H1 (cell line): ENCODE data around the gene SLC6A17. TPM values are rescaled to one million over a fixed set of nuclear protein-coding genes. Genes with fewer than 3 reads are reported as not detected.

ENCODE experiments used
- EGR1 ChIP-seq: IDR thresholded peaks from 2 replicates; pipeline ENCODE4 v1.6.1; 2011; ENCODE audit warnings: low read depth, low read length, borderline replicate concordance
- JUN ChIP-seq: IDR thresholded peaks from 2 replicates; pipeline ENCODE4 v1.6.1; 2011; ENCODE audit warnings: low read depth, mild to moderate bottlenecking, improper control_type of control experiment, low read length
- KDM1A ChIP-seq: fragments of 200-600, 300-600 bp; sonication (generic); IDR thresholded peaks from 2 replicates; pipeline ENCODE4 v1.7.1; 2016; ENCODE audit warnings: mild to moderate bottlenecking, low read length, borderline replicate concordance
- TAF1 ChIP-seq: IDR thresholded peaks from 2 replicates; pipeline ENCODE4 v1.6.1; 2011; ENCODE audit warnings: mild to moderate bottlenecking, low read depth, low read length
- TAF7 ChIP-seq: optimal IDR thresholded peaks from 2 replicates; pipeline ENCODE3; 2011; ENCODE audit warnings: low read depth, mild to moderate bottlenecking, inconsistent platforms, low read length, moderate library complexity, borderline replicate concordance
- polyA plus RNA-seq, 7 experiments: library from polyadenylated mRNA; depleted of rRNA in 3 of 7; stranded (reverse) in 5 of 7; unstranded in 2 of 7; fragments of >200 nt in 5 of 7; fragments of 200-250 nt in 2 of 7; gene quantifications; 1 replicate in 5 of 7; 2 replicates in 1 of 7; 4 replicates in 1 of 7; pipeline versions ENCODE4 v1.2.1 to v1.2.3, GENCODE V29; 2011 to 2013; ENCODE audit warnings: missing spikeins in 2 of 7, mixed read lengths in 2 of 7
- total RNA-seq: library from RNA; stranded (reverse); fragmentation: NEBNext Ultra II Directional; extraction: Animal tissue kit (Norgen Biotek cat#: 25700); gene quantifications from 2 replicates; pipeline ENCODE4 v1.2.1, GENCODE V29; 2021

Gene SLC6A17
- total and polyA plus RNA-seq, 2 of the 8 experiments (the other 6 are each of a cell fraction or from before 2014, with no cell fraction given), result 0.15 to 0.28 TPM

GRCh38 chr1:110163591-110163990, 13.3 kb downstream of the SLC6A17 start (continued):
- TF ChIP-seq JUN (no peak), EGR1 (no peak), KDM1A (no peak), TAF1 (no peak), TAF7 (no peak)
